Vagina (tissue), 2 donors: ENCODE data around the gene EP300.

Source experiments
- POLR2A ChIP-seq, 2 donors: fragments of 450-650 bp; IDR thresholded peaks; one replicate each; pipeline ENCODE4 v1.6.1; 2017; ENCODE audit warnings: antibody characterized with exemption in 2 of 2, mild to moderate bottlenecking in 2 of 2, moderate library complexity in 2 of 2
- TF ChIP-seq, protein P1 (sequence below), 3 experiments: fragments of 450-650 bp in 2 of 3; fragments of 200-600 bp in 1 of 3; sonication (generic) in 1 of 3; IDR thresholded peaks; one replicate each; pipeline ENCODE4 v1.5.1; 2017 to 2019; ENCODE audit warnings: antibody characterized with exemption in 3 of 3, mild to moderate bottlenecking in 2 of 3, moderate library complexity in 2 of 3

DNA sequence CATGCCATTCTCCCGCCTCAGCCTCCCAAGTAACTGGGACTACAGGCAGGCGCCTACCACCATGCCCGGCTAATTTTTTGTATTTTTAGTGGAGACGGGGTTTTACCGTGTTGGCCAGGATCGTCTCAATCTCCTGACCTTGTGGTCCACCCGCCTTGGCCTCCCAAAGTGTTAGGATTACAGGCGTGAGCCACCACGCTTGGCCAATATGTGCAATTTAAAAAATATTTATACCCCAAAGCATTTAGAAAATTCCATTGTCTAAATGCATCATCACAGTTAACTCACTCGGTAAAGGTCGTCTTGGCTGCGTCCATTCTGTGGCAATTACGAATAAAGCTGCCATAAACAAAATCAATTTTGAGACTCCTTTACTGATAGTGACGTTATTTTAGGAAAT lies 36.2 kb downstream of the EP300 start:
- TF ChIP-seq, protein P1, sequence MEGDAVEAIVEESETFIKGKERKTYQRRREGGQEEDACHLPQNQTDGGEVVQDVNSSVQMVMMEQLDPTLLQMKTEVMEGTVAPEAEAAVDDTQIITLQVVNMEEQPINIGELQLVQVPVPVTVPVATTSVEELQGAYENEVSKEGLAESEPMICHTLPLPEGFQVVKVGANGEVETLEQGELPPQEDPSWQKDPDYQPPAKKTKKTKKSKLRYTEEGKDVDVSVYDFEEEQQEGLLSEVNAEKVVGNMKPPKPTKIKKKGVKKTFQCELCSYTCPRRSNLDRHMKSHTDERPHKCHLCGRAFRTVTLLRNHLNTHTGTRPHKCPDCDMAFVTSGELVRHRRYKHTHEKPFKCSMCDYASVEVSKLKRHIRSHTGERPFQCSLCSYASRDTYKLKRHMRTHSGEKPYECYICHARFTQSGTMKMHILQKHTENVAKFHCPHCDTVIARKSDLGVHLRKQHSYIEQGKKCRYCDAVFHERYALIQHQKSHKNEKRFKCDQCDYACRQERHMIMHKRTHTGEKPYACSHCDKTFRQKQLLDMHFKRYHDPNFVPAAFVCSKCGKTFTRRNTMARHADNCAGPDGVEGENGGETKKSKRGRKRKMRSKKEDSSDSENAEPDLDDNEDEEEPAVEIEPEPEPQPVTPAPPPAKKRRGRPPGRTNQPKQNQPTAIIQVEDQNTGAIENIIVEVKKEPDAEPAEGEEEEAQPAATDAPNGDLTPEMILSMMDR (IDR thresholded peaks at IDR 0.05), result no peak
- TF ChIP-seq POLR2A (IDR thresholded peaks at IDR 0.05), result no peak
